ENCODE results near the gene APOBEC3G.
A peak's percentile ranks its signal among the peaks of the same experiment; 100 is the strongest.

APOBEC3G gene

GRCh38 chr22:39092111-39092862, 15.2 kb downstream of the APOBEC3G start:
- DNase-seq (ENCODE audit: low read depth): no peak

GRCh38 chr22:39094717-39095389, 17.8 kb downstream of the APOBEC3G start:
- DNase-seq (ENCODE audit: low read depth): no peak

- DNase-seq (ENCODE audit: low read depth): no peak
These were observed 18.9 kb downstream of the APOBEC3G start for GRCh38 chr22:39095971-39096370.

- DNase-seq (ENCODE audit: low read depth): no peak
These were observed 20.3 kb downstream of the APOBEC3G start, which contains the start of gene APOBEC3H for GRCh38 chr22:39097098-39098020. TSS of gene APOBEC3H (plus strand) at chr22:39097244. CDS start at chr22:39100279, 3,035 bp downstream.

- DNase-seq (ENCODE audit: low read depth): no peak
These were observed 21.0 kb downstream of the APOBEC3G start for GRCh38 chr22:39098026-39098425.

- no peak for DNase-seq (ENCODE audit: low read depth)
These were observed 21.5 kb downstream of the APOBEC3G start for GRCh38 chr22:39098576-39098975.

- no peak for DNase-seq (ENCODE audit: low read depth)
These were observed 24.2 kb downstream of the APOBEC3G start for GRCh38 chr22:39101226-39101625.

- no peak for DNase-seq (ENCODE audit: low read depth)
These were observed 26.4 kb downstream of the APOBEC3G start for GRCh38 chr22:39103431-39103830.

- no peak for DNase-seq (ENCODE audit: low read depth)
These were observed 29.3 kb downstream of the APOBEC3G start for GRCh38 chr22:39106326-39106725.

- no peak for DNase-seq (ENCODE audit: low read depth)
These were observed 31.4 kb downstream of the APOBEC3G start for GRCh38 chr22:39108487-39108886.

- DNase-seq (ENCODE audit: low read depth): no peak
These were observed 32.3 kb downstream of the APOBEC3G start for GRCh38 chr22:39109361-39109760.

GRCh38 chr22:39110631-39111561, 33.8 kb downstream of the APOBEC3G start:
- no peak for DNase-seq (ENCODE audit: low read depth)

- no peak for DNase-seq (ENCODE audit: low read depth)
These were observed 37.0 kb downstream of the APOBEC3G start for GRCh38 chr22:39114112-39114511.

- DNase-seq (ENCODE audit: low read depth): no peak
These were observed 38.5 kb downstream of the APOBEC3G start for GRCh38 chr22:39115570-39115969.

GRCh38 chr22:39115977-39116621, 39.0 kb downstream of the APOBEC3G start:
- no peak for DNase-seq (ENCODE audit: low read depth)

- peak; percentile 57 for DNase-seq (ENCODE audit: low read depth)
These were observed 40.6 kb downstream of the APOBEC3G start for GRCh38 chr22:39117585-39118191.

GRCh38 chr22:39120983-39121382, 43.9 kb downstream of the APOBEC3G start:
- DNase-seq (ENCODE audit: low read depth): no peak

GRCh38 chr22:39122772-39123470, 45.8 kb downstream of the APOBEC3G start:
- DNase-seq (ENCODE audit: low read depth): no peak

- DNase-seq (ENCODE audit: low read depth): no peak
These were observed 46.9 kb downstream of the APOBEC3G start for GRCh38 chr22:39123751-39124581.
